Cardiac muscle cell (in vitro differentiated cells and primary cell): ENCODE data around the gene CDKN2A. TPM values are rescaled to one million over a fixed set of nuclear protein-coding genes. Genes with fewer than 3 reads are reported as not detected.

Experiments
- DNase-seq, 2 donors: peaks; one replicate each; pipeline versions ENCODE4 v3.0.0 to v3.0.0-alpha.2; 2010 to 2017; ENCODE audit warnings: low read depth in 1 of 2, low spot score in 1 of 2
- H3K27ac ChIP-seq: fragments of 200-600 bp; sonication (generic); 2 replicates; pipeline ENCODE4 v1.5.1; 2016
- H3K27me3 ChIP-seq: fragments of 200-600 bp; sonication (generic); 2 replicates; pipeline ENCODE4 v1.6.0; 2016; ENCODE audit warnings: control low read depth
- H3K36me3 ChIP-seq: fragments of 200-600 bp; sonication (generic); 2 replicates; pipeline ENCODE4 v1.5.1; 2016; ENCODE audit warnings: control low read depth
- H3K4me1 ChIP-seq: fragments of 200-600 bp; sonication (generic); 2 replicates; pipeline ENCODE4 v1.8.1; 2017; ENCODE audit warnings: low read depth, mild to moderate bottlenecking, mixed run types
- H3K4me3 ChIP-seq: fragments of 200-600 bp; sonication (generic); 2 replicates; pipeline ENCODE4 v1.5.1; 2016; ENCODE audit warnings: mild to moderate bottlenecking
- H3K9me3 ChIP-seq: fragments of 200-600 bp; sonication (generic); 2 replicates; pipeline ENCODE4 v1.5.1; 2017; ENCODE audit warnings: low read depth, mild to moderate bottlenecking, control low read depth
- CTCF ChIP-seq: IDR thresholded peaks from 2 replicates; pipeline ENCODE4 v1.5.1; 2012; ENCODE audit warnings: low read depth, mild to moderate bottlenecking, low read length
- polyA plus RNA-seq: library from polyadenylated mRNA; unstranded; fragments of >200 nt; fragmentation: Nextera tagmentation; extraction: Ambion mirVana; gene quantifications from 2 replicates; pipeline ENCODE4 v1.2.1, GENCODE V29; 2016
- total RNA-seq: library from RNA; depleted of rRNA; stranded (reverse); fragments of >200 nt; gene quantifications from 2 replicates; pipeline ENCODE4 v1.2.3, GENCODE V29; 2016

The CDKN2A gene
- 0.25 and 0.27 TPM in 2 replicates for total RNA-seq
- not detected in 2 replicates for polyA plus RNA-seq

- H3K4me3 ChIP-seq, result peak within 1 kb of the TSS; percentile 40
- H3K4me1 ChIP-seq, result no peaks in the 10 kb centered on the region
- peaks cover 100% of the 10 kb centered on the region for H3K27me3 ChIP-seq
- H3K27ac ChIP-seq, result no peak within 1 kb of the TSS
- H3K9me3 ChIP-seq, result no peaks in the 10 kb centered on the region
- H3K36me3 ChIP-seq, result no peaks in the 10 kb centered on the region
- TF ChIP-seq CTCF, result no peak
- DNase-seq, result peak; percentile 48 to 52
Observed at GRCh38 chr9:21993893-21994555, at the start of gene CDKN2A. CDKN2A (minus strand) TSS chr9:21994392.

GRCh38 chr9:22043928-22044327 lies 49.7 kb upstream of the CDKN2A start:
- TF ChIP-seq CTCF, result no peak
- Histone ChIP-seq H3K4me1 (no peaks in the 10 kb centered on the region), H3K27me3 (peaks cover 3% of the 10 kb centered on the region), H3K36me3 (no peaks in the 10 kb centered on the region), H3K4me3 (no peak overlapping the region), H3K27ac (no peak overlapping the region), H3K9me3 (no peaks in the 10 kb centered on the region)
- DNase-seq, result no peak

- no peak overlapping the region for H3K4me3 ChIP-seq
- no peak for TF ChIP-seq CTCF
- H3K36me3 ChIP-seq, result no peaks in the 10 kb centered on the region
- no peaks in the 10 kb centered on the region for H3K4me1 ChIP-seq
- H3K27me3 ChIP-seq, result peaks cover 3% of the 10 kb centered on the region
- DNase-seq, result peak in 1 of 2 donors; percentile 52
- H3K27ac ChIP-seq, result no peak overlapping the region
- no peaks in the 10 kb centered on the region for H3K9me3 ChIP-seq
Observed at GRCh38 chr9:22041775-22042174, 47.6 kb upstream of the CDKN2A start.

GRCh38 chr9:22041344-22041743 lies 47.2 kb upstream of the CDKN2A start:
- H3K36me3 ChIP-seq, result no peaks in the 10 kb centered on the region
- no peaks in the 10 kb centered on the region for H3K4me1 ChIP-seq
- no peak overlapping the region for H3K4me3 ChIP-seq
- no peak overlapping the region for H3K27ac ChIP-seq
- TF ChIP-seq CTCF, result no peak
- peaks cover 3% of the 10 kb centered on the region for H3K27me3 ChIP-seq
- DNase-seq, result no peak
- no peaks in the 10 kb centered on the region for H3K9me3 ChIP-seq

- H3K27ac ChIP-seq, result no peak overlapping the region
- no peak for TF ChIP-seq CTCF
- DNase-seq, result peak in 1 of 2 donors; percentile 51
Observed at GRCh38 chr9:22040760-22041159, 46.6 kb upstream of the CDKN2A start.

More at GRCh38 chr9:22040760-22041159, 46.6 kb upstream of the CDKN2A start:
- no peak overlapping the region for H3K4me3 ChIP-seq
- H3K4me1 ChIP-seq, result no peaks in the 10 kb centered on the region
- peaks cover 3% of the 10 kb centered on the region for H3K27me3 ChIP-seq
- no peaks in the 10 kb centered on the region for H3K36me3 ChIP-seq
- H3K9me3 ChIP-seq, result no peaks in the 10 kb centered on the region
